Femur (tissue), 1 donor: ENCODE data around the gene CAPS.

Experiments
- DNase-seq: peaks from one replicate; pipeline ENCODE4 v3.0.0-alpha.2; 2017

Gene CAPS

GRCh38 chr19:5892772-5893275, 21.2 kb upstream of the CAPS start:
- DNase-seq = no peak

GRCh38 chr19:5893296-5893903, 20.7 kb upstream of the CAPS start:
- DNase-seq = no peak

- DNase-seq = peak; percentile 63
Measured at GRCh38 chr19:5893907-5894703, 19.9 kb upstream of the CAPS start.

GRCh38 chr19:5894704-5895349, 19.2 kb upstream of the CAPS start:
- no peak for DNase-seq

- DNase-seq = no peak
Measured at GRCh38 chr19:5895409-5895808, 18.6 kb upstream of the CAPS start.

- no peak for DNase-seq
Measured at GRCh38 chr19:5895890-5896289, 18.2 kb upstream of the CAPS start.

- DNase-seq = no peak
Measured at GRCh38 chr19:5896365-5897076, 17.5 kb upstream of the CAPS start.

GRCh38 chr19:5897189-5897969, 16.7 kb upstream of the CAPS start:
- no peak for DNase-seq

GRCh38 chr19:5899728-5900526, 14.1 kb upstream of the CAPS start:
- no peak for DNase-seq

- no peak for DNase-seq
Measured at GRCh38 chr19:5900976-5901375, 13.1 kb upstream of the CAPS start.

- no peak for DNase-seq
Measured at GRCh38 chr19:5903056-5903623, 10.9 kb upstream of the CAPS start.

GRCh38 chr19:5903624-5904351, 10.3 kb upstream of the CAPS start, which contains the start of gene NDUFA11:
NDUFA11 (minus strand) TSS chr19:5903790; CDS start chr19:5903708, 82 bp downstream.
- peak; percentile 98 for DNase-seq

- DNase-seq = peak; percentile 100
Measured at GRCh38 chr19:5904352-5905113, 9.5 kb upstream of the CAPS start, which contains the start of gene VMAC. VMAC (plus strand) TSS chr19:5904872; CDS start chr19:5904891, 19 bp downstream.

GRCh38 chr19:5905114-5905778, 8.8 kb upstream of the CAPS start:
- no peak for DNase-seq

- DNase-seq = no peak
Measured at GRCh38 chr19:5907241-5907640, 6.8 kb upstream of the CAPS start.

- no peak for DNase-seq
Measured at GRCh38 chr19:5908773-5909442, 5.1 kb upstream of the CAPS start.

GRCh38 chr19:5910638-5910907, 3.5 kb upstream of the CAPS start:
- DNase-seq = no peak

- no peak for DNase-seq
Measured at GRCh38 chr19:5911366-5911765, 2.7 kb upstream of the CAPS start.
